Neuronal stem cell (in vitro differentiated cells): Measurements from ENCODE around the gene FALEC.

Experiments
- DNase-seq: peaks from one replicate; pipeline ENCODE4 v3.0.0-alpha.2; 2013; ENCODE audit warnings: low spot score
- H2AFZ ChIP-seq: one replicate; pipeline ENCODE4 v1.6.1; 2013; ENCODE audit warnings: mild to moderate bottlenecking, low read length, inconsistent platforms
- H2AK5ac ChIP-seq: 2 replicates; pipeline ENCODE4 v1.6.1; 2013; ENCODE audit warnings: low read depth, mild to moderate bottlenecking, inconsistent platforms, low read length, moderate library complexity, mixed read lengths
- H2BK120ac ChIP-seq: 2 replicates; pipeline ENCODE4 v1.6.1; 2013; ENCODE audit warnings: low read depth, mild to moderate bottlenecking, inconsistent platforms, low read length, moderate library complexity, mixed read lengths
- H2BK12ac ChIP-seq: one replicate; pipeline ENCODE4 v1.6.1; 2013; ENCODE audit warnings: low read length, inconsistent platforms
- H2BK15ac ChIP-seq: 2 replicates; pipeline ENCODE4 v1.6.1; 2013; ENCODE audit warnings: mild to moderate bottlenecking, low read length, inconsistent platforms, mixed read lengths
- H2BK5ac ChIP-seq: one replicate; pipeline ENCODE4 v1.6.1; 2013; ENCODE audit warnings: inconsistent platforms, mild to moderate bottlenecking, low read length, moderate library complexity
- H3K14ac ChIP-seq: one replicate; pipeline ENCODE4 v1.6.1; 2013; ENCODE audit warnings: low read length, inconsistent platforms
- H3K18ac ChIP-seq: 2 replicates; pipeline ENCODE4 v1.6.1; 2013; ENCODE audit warnings: low read length, inconsistent platforms
- H3K23ac ChIP-seq: 2 replicates; pipeline ENCODE4 v1.6.1; 2013; ENCODE audit warnings: low read depth, mild to moderate bottlenecking, mixed read lengths, low read length, inconsistent platforms; ENCODE audit not compliant: poor library complexity
- H3K27ac ChIP-seq: replicated peaks from 3 replicates; pipeline ENCODE4 v1.5.1; 2013; ENCODE audit warnings: low read length, inconsistent platforms
- H3K27me3 ChIP-seq, 3 experiments: 2 replicates each; pipeline ENCODE4 v1.6.1; 2013; ENCODE audit warnings: low read length in 3 of 3, mild to moderate bottlenecking in 2 of 3, inconsistent platforms in 1 of 3, low read depth in 1 of 3, mixed read lengths in 1 of 3, moderate library complexity in 1 of 3; ENCODE audit not compliant: control insufficient read depth in 3 of 3, insufficient read depth in 3 of 3
- H3K36me3 ChIP-seq, 2 donors: replicated peaks in 1 of 2; 2 replicates each; pipeline ENCODE4 v1.6.1; 2013; ENCODE audit warnings: low read length in 2 of 2; ENCODE audit not compliant: control insufficient read depth in 2 of 2, insufficient read depth in 2 of 2
- H3K4ac ChIP-seq: 2 replicates; pipeline ENCODE4 v1.6.1; 2013; ENCODE audit warnings: inconsistent platforms, mild to moderate bottlenecking, low read length, moderate library complexity
- H3K4me1 ChIP-seq, 2 donors: 1 replicate in 1 of 2; 2 replicates in 1 of 2; pipeline ENCODE4 v1.6.1; 2013; ENCODE audit warnings: low read length in 2 of 2, low read depth in 1 of 2; ENCODE audit not compliant: control insufficient read depth in 2 of 2, insufficient read depth in 1 of 2
- H3K4me2 ChIP-seq: one replicate; pipeline ENCODE4 v1.6.1; 2013; ENCODE audit warnings: mild to moderate bottlenecking, low read length, inconsistent platforms; ENCODE audit not compliant: insufficient read depth, poor library complexity, severe bottlenecking
- H3K4me3 ChIP-seq, 2 donors: 2 replicates each; pipeline ENCODE4 v1.5.1; 2013; ENCODE audit warnings: low read length in 2 of 2, mild to moderate bottlenecking in 2 of 2, inconsistent platforms in 1 of 2, moderate library complexity in 1 of 2
- H3K79me1 ChIP-seq: one replicate; pipeline ENCODE4 v1.6.1; 2013; ENCODE audit warnings: low read depth, mild to moderate bottlenecking, inconsistent platforms, low read length, moderate library complexity
- H3K9ac ChIP-seq: one replicate; pipeline ENCODE4 v1.6.1; 2013; ENCODE audit warnings: mild to moderate bottlenecking, low read depth, low read length, inconsistent platforms; ENCODE audit not compliant: poor library complexity
- H3K9me3 ChIP-seq, 2 donors: replicated peaks in 1 of 2; 2 replicates each; pipeline versions ENCODE3 to v1.6.1; 2013; ENCODE audit warnings: low read length in 2 of 2, mild to moderate bottlenecking in 2 of 2, inconsistent platforms in 1 of 2, low read depth in 1 of 2, mixed read lengths in 1 of 2, moderate library complexity in 1 of 2; ENCODE audit not compliant: control insufficient read depth in 2 of 2, insufficient read depth in 1 of 2
- H4K8ac ChIP-seq: one replicate; pipeline ENCODE4 v1.6.1; 2013; ENCODE audit warnings: low read depth, mild to moderate bottlenecking, inconsistent platforms, low read length, moderate library complexity
- H4K91ac ChIP-seq: one replicate; pipeline ENCODE4 v1.6.1; 2013; ENCODE audit warnings: low read length, low read depth, mild to moderate bottlenecking, inconsistent platforms; ENCODE audit not compliant: poor library complexity
- WGBS, 2 donors: extraction: QIAGEN DNeasy Blood & Tissue Kit; methylation state at CpG; one replicate each; pipeline ENCODE4 v1.1.7; 2013; ENCODE audit warnings: missing lambda C conversion rate in 2 of 2, mixed read lengths in 1 of 2; ENCODE audit not compliant: insufficient read length in 2 of 2, insufficient replicate concordance in 1 of 2; ENCODE audit errors: extremely low coverage in 2 of 2; 5-methylcytosine and 5-hydroxymethylcytosine counted together

Gene FALEC

GRCh38 chr1:150548632-150549495 is 33.3 kb downstream of the FALEC start, which contains the start of gene ADAMTSL4:
Gene ADAMTSL4 (plus strand): TSS chr1:150549408. CDS start chr1:150552289, 2,881 bp downstream.
- no peak for DNase-seq

GRCh38 chr1:150549496-150550221 is 34.1 kb downstream of the FALEC start:
- H2BK12ac ChIP-seq = no peak overlapping the region
- H2AK5ac ChIP-seq = peak overlapping the region; percentile 79
- H3K4me3 ChIP-seq = peak overlapping the region in 1 of 2 donors; percentile 31
- H2BK5ac ChIP-seq = no peak overlapping the region
- no peak overlapping the region for H3K4ac ChIP-seq
- no peak overlapping the region for H2BK15ac ChIP-seq
- H3K36me3 ChIP-seq = no peaks in the 10 kb centered on the region
- peak overlapping the region; percentile 70 for H3K23ac ChIP-seq
- H3K4me2 ChIP-seq = peak overlapping the region; percentile 98
- H3K9ac ChIP-seq = peak overlapping the region; percentile 10
- no peak overlapping the region for H2BK120ac ChIP-seq
- H3K18ac ChIP-seq = peak overlapping the region; percentile 84
- H4K8ac ChIP-seq = peak overlapping the region; percentile 10
- peak overlapping the region; percentile 85 for H2AFZ ChIP-seq
- H3K27ac ChIP-seq = no peak overlapping the region
- H3K79me1 ChIP-seq = no peaks in the 10 kb centered on the region
- no peak overlapping the region for H3K14ac ChIP-seq
- no peak for DNase-seq
- H3K4me1 ChIP-seq = peaks cover 9 to 12% of the 10 kb centered on the region in 2 donors
- no CpG with 5 or more reads among the region's 43 CpGs for WGBS, 2 donors
- H3K27me3 ChIP-seq = peaks cover 0 to 18% (median 0%) of the 10 kb centered on the region in 3 experiments
- no peak overlapping the region for H4K91ac ChIP-seq
- H3K9me3 ChIP-seq = no peaks in the 10 kb centered on the region

More at GRCh38 chr1:150548632-150549495, 33.3 kb downstream of the FALEC start, which contains the start of gene ADAMTSL4:
- Histone ChIP-seq H3K27ac (no peak within 1 kb of the TSS), H4K8ac (peak within 1 kb of the TSS; percentile 10), H3K4me2 (peak within 1 kb of the TSS; percentile 98), H2AFZ (peak within 1 kb of the TSS; percentile 93), H3K4ac (no peak within 1 kb of the TSS), H3K4me3 (peak within 1 kb of the TSS; percentile 55 to 78), H2BK15ac (no peak within 1 kb of the TSS), H3K23ac (peak within 1 kb of the TSS; percentile 77), H3K9ac (peak within 1 kb of the TSS; percentile 80), H3K79me1 (no peaks in the 10 kb centered on the region), H3K14ac (peak within 1 kb of the TSS; percentile 47), H3K18ac (peak within 1 kb of the TSS; percentile 92), H2AK5ac (peak within 1 kb of the TSS; percentile 79), H2BK5ac (peak within 1 kb of the TSS; percentile 0), H2BK12ac (no peak within 1 kb of the TSS), H4K91ac (no peak within 1 kb of the TSS), H2BK120ac (peak within 1 kb of the TSS; percentile 78), H3K9me3 (no peaks in the 10 kb centered on the region), H3K36me3 (no peaks in the 10 kb centered on the region), H3K27me3 (peaks cover 0 to 18% (median 0%) of the 10 kb centered on the region in 3 experiments), H3K4me1 (peaks cover 9 to 13% of the 10 kb centered on the region in 2 donors)
- WGBS, 2 donors = no CpG with 5 or more reads among the region's 91 CpGs

GRCh38 chr1:150550222-150551050 is 34.9 kb downstream of the FALEC start:
- Histone ChIP-seq H3K27me3 (peaks cover 0 to 18% (median 0%) of the 10 kb centered on the region in 3 experiments), H3K36me3 (no peaks in the 10 kb centered on the region), H3K4me2 (no peak overlapping the region), H4K8ac (no peak overlapping the region), H3K4me3 (no peak overlapping the region), H2BK5ac (no peak overlapping the region), H3K18ac (no peak overlapping the region), H2BK12ac (no peak overlapping the region), H3K79me1 (peaks cover 1% of the 10 kb centered on the region), H2BK15ac (no peak overlapping the region), H4K91ac (no peak overlapping the region), H3K4ac (no peak overlapping the region), H2BK120ac (no peak overlapping the region), H3K27ac (no peak overlapping the region), H3K14ac (no peak overlapping the region), H2AFZ (no peak overlapping the region), H3K23ac (no peak overlapping the region), H3K4me1 (peaks cover 9 to 12% of the 10 kb centered on the region in 2 donors), H2AK5ac (no peak overlapping the region), H3K9me3 (no peaks in the 10 kb centered on the region), H3K9ac (peak overlapping the region; percentile 10)
- no CpG with 5 or more reads among the region's 22 CpGs for WGBS, 2 donors
- DNase-seq = no peak
